Astrocyte (in vitro differentiated cells and primary cell): ENCODE results near the gene MYEOV. TPM values are rescaled to one million over a fixed set of nuclear protein-coding genes. Genes with fewer than 3 reads are reported as not detected.

Experiments
- DNase-seq: peaks from one replicate; pipeline ENCODE4 v3.0.0-alpha.2; 2010; ENCODE audit warnings: low read depth
- FAIRE-seq: peaks from 2 replicates; lab custom pipeline; 2011; peaks lifted over from hg19 to GRCh38; lab: Jason Lieb, UNC
- H2AFZ ChIP-seq: 2 replicates; pipeline ENCODE4 v1.6.0; 2012; ENCODE audit warnings: low read depth, low read length, inconsistent platforms
- H3K27ac ChIP-seq: 2 replicates; pipeline ENCODE4 v1.5.1; 2011; ENCODE audit warnings: low read depth, low read length, inconsistent platforms
- H3K27me3 ChIP-seq: 2 replicates; pipeline ENCODE4 v1.6.0; 2011; ENCODE audit warnings: low read length, inconsistent platforms; ENCODE audit not compliant: insufficient read depth
- H3K36me3 ChIP-seq: 2 replicates; pipeline ENCODE4 v1.5.1; 2011; ENCODE audit warnings: low read length, inconsistent platforms; ENCODE audit not compliant: insufficient read depth
- H3K4me1 ChIP-seq: 2 replicates; pipeline ENCODE4 v1.5.1; 2011; ENCODE audit warnings: low read length, inconsistent platforms; ENCODE audit not compliant: insufficient read depth
- H3K4me2 ChIP-seq: 2 replicates; pipeline ENCODE4 v1.6.0; 2012; ENCODE audit warnings: low read length, inconsistent platforms
- H3K4me3 ChIP-seq: 2 replicates; pipeline ENCODE4 v1.5.1; 2011; ENCODE audit warnings: low read depth, mild to moderate bottlenecking, low read length, inconsistent platforms; ENCODE audit not compliant: insufficient read depth
- H3K79me2 ChIP-seq: 2 replicates; pipeline ENCODE4 v1.6.0; 2012; ENCODE audit warnings: mild to moderate bottlenecking, low read length, inconsistent platforms; ENCODE audit not compliant: insufficient read depth
- H3K9ac ChIP-seq: 2 replicates; pipeline ENCODE4 v1.6.0; 2012; ENCODE audit warnings: mild to moderate bottlenecking, low read length, inconsistent platforms
- H3K9me3 ChIP-seq: 2 replicates; pipeline ENCODE4 v1.5.1; 2012; ENCODE audit warnings: low read depth, mild to moderate bottlenecking, low read length, inconsistent platforms; ENCODE audit not compliant: insufficient read depth
- H4K20me1 ChIP-seq: 2 replicates; pipeline ENCODE4 v1.6.0; 2012; ENCODE audit warnings: low read length, inconsistent platforms; ENCODE audit not compliant: insufficient read depth
- H3K27ac Mint-ChIP-seq: one replicate; pipeline ENCODE4 v1.8.0; 2021; ENCODE audit warnings: mild to moderate bottlenecking, mixed read lengths; ENCODE audit not compliant: unreplicated experiment
- H3K27me3 Mint-ChIP-seq: one replicate; pipeline ENCODE4 v1.8.0; 2021; ENCODE audit warnings: low read depth, mixed read lengths; ENCODE audit not compliant: unreplicated experiment
- H3K36me3 Mint-ChIP-seq: one replicate; pipeline ENCODE4 v1.8.0; 2021; ENCODE audit warnings: low read depth, mixed read lengths; ENCODE audit not compliant: unreplicated experiment
- H3K4me1 Mint-ChIP-seq: one replicate; pipeline ENCODE4 v1.8.0; 2021; ENCODE audit warnings: low read depth, mixed read lengths; ENCODE audit not compliant: unreplicated experiment
- H3K4me3 Mint-ChIP-seq: one replicate; pipeline ENCODE4 v1.8.0; 2021; ENCODE audit warnings: mild to moderate bottlenecking, moderate library complexity, mixed read lengths; ENCODE audit not compliant: unreplicated experiment
- H3K9me3 Mint-ChIP-seq: one replicate; pipeline ENCODE4 v1.8.0; 2021; ENCODE audit warnings: mild to moderate bottlenecking, mixed read lengths; ENCODE audit not compliant: unreplicated experiment
- CTCF ChIP-seq: IDR thresholded peaks from 2 replicates; pipeline ENCODE4 v1.5.1; 2011; ENCODE audit warnings: low read depth, mild to moderate bottlenecking, inconsistent platforms, low read length, moderate library complexity; ENCODE audit not compliant: insufficient read depth
- EZH2 ChIP-seq: IDR thresholded peaks from 2 replicates; pipeline ENCODE4 v1.6.1; 2012; ENCODE audit warnings: mild to moderate bottlenecking, low read length, inconsistent platforms; ENCODE audit not compliant: insufficient read depth
- total RNA-seq: library from RNA; stranded (reverse); gene quantifications from 2 replicates; pipeline ENCODE4 v1.2.1, GENCODE V29; 2021

MYEOV gene
- total RNA-seq, 1 donor from 2014 or later: not detected

GRCh38 chr11:69277074-69277809 lies 16.7 kb upstream of the MYEOV start:
- TF ChIP-seq CTCF (no peak), EZH2 (no peak)
- Histone ChIP-seq H3K4me1 (peaks cover 16% of the 10 kb centered on the region), H4K20me1 (no peaks in the 10 kb centered on the region), H3K27me3 (peaks cover 11% of the 10 kb centered on the region), H3K9me3 (peaks cover 2% of the 10 kb centered on the region), H3K4me2 (no peak overlapping the region), H3K4me3 (no peak overlapping the region), H3K9ac (no peak overlapping the region), H3K27ac (no peak overlapping the region), H2AFZ (no peak overlapping the region), H3K36me3 (no peaks in the 10 kb centered on the region), H3K79me2 (no peaks in the 10 kb centered on the region)
- Mint-ChIP-seq H3K4me1 (peaks cover 4% of the 10 kb centered on the region), H3K27me3 (peaks cover 36% of the 10 kb centered on the region), H3K4me3 (no peak overlapping the region), H3K36me3 (no peaks in the 10 kb centered on the region), H3K27ac (no peak overlapping the region), H3K9me3 (peaks cover 12% of the 10 kb centered on the region)
- FAIRE-seq (no peak), DNase-seq (no peak)

- Histone ChIP-seq H3K4me3 (no peak overlapping the region), H3K9me3 (peaks cover 2% of the 10 kb centered on the region), H3K4me2 (no peak overlapping the region), H4K20me1 (no peaks in the 10 kb centered on the region), H3K27ac (no peak overlapping the region), H3K79me2 (no peaks in the 10 kb centered on the region), H3K36me3 (no peaks in the 10 kb centered on the region), H3K27me3 (peaks cover 11% of the 10 kb centered on the region), H3K9ac (no peak overlapping the region), H2AFZ (no peak overlapping the region), H3K4me1 (peaks cover 16% of the 10 kb centered on the region)
- DNase-seq (no peak), FAIRE-seq (no peak)
- TF ChIP-seq EZH2 (no peak), CTCF (no peak)
- Mint-ChIP-seq H3K4me1 (peaks cover 4% of the 10 kb centered on the region), H3K4me3 (no peak overlapping the region), H3K27ac (no peak overlapping the region), H3K9me3 (peaks cover 13% of the 10 kb centered on the region), H3K27me3 (peaks cover 34% of the 10 kb centered on the region), H3K36me3 (no peaks in the 10 kb centered on the region)
These were observed 15.7 kb upstream of the MYEOV start for GRCh38 chr11:69278091-69278867.
